Stomach (tissue), 4 donors: ENCODE results near the gene RBM47.

Source experiments
- CTCF ChIP-seq, 7 experiments: fragments of 450-650 bp in 4 of 7; fragments of 200-600 bp in 3 of 7; sonication (generic) in 3 of 7; IDR thresholded peaks; one replicate each; pipeline ENCODE4 v1.5.1; 2016 to 2019; ENCODE audit warnings: antibody characterized with exemption in 7 of 7, control low read depth in 2 of 7, mild to moderate bottlenecking in 1 of 7
- EP300 ChIP-seq: sonication (generic); formaldehyde crosslinking; IDR thresholded peaks from one replicate; pipeline ENCODE4 v1.6.1; 2017; ENCODE audit warnings: antibody characterized with exemption
- POLR2AphosphoS5 ChIP-seq, 3 donors: sonication (generic); formaldehyde crosslinking; IDR thresholded peaks; one replicate each; pipeline ENCODE4 v1.6.1; 2016; ENCODE audit warnings: antibody characterized with exemption in 3 of 3

GRCh38 chr4:40599431-40599830 is 30.2 kb downstream of the RBM47 start:
- TF ChIP-seq CTCF (IDR thresholded peaks at IDR 0.05), result no peak
- TF ChIP-seq POLR2AphosphoS5 (IDR thresholded peaks at IDR 0.05), result no peak
- TF ChIP-seq EP300, result no peak
